GM19328 (cell line): Measurements from ENCODE around the gene FSIP1.

Experiments
- ATAC-seq: cut with Tn5 transposase; IDR thresholded peaks from one replicate; pipeline ENCODE4 v1.9.1; 2021; ENCODE audit warnings: mild to moderate bottlenecking, moderate library complexity; ENCODE audit not compliant: unreplicated experiment

FSIP1 gene

GRCh38 chr15:39767921-39768320 lies 14.7 kb downstream of the FSIP1 start:
- no peak for ATAC-seq

GRCh38 chr15:39761006-39761405 lies 21.6 kb downstream of the FSIP1 start:
- no peak for ATAC-seq

- no peak for ATAC-seq
These were observed 25.7 kb downstream of the FSIP1 start for GRCh38 chr15:39756806-39757522.

GRCh38 chr15:39752991-39753390 lies 29.6 kb downstream of the FSIP1 start:
- no peak for ATAC-seq

GRCh38 chr15:39752246-39752645 lies 30.4 kb downstream of the FSIP1 start:
- ATAC-seq: no peak

- no peak for ATAC-seq
These were observed 34.4 kb downstream of the FSIP1 start for GRCh38 chr15:39748276-39748675.

GRCh38 chr15:39747326-39747725 lies 35.3 kb downstream of the FSIP1 start:
- no peak for ATAC-seq

GRCh38 chr15:39746714-39747276 lies 35.8 kb downstream of the FSIP1 start:
- ATAC-seq: no peak

- no peak for ATAC-seq
These were observed 36.5 kb downstream of the FSIP1 start for GRCh38 chr15:39746176-39746575.

GRCh38 chr15:39745415-39745814 lies 37.2 kb downstream of the FSIP1 start:
- ATAC-seq: no peak

GRCh38 chr15:39744334-39745103 lies 38.1 kb downstream of the FSIP1 start:
- no peak for ATAC-seq

GRCh38 chr15:39743611-39744010 lies 39.0 kb downstream of the FSIP1 start:
- ATAC-seq: no peak

GRCh38 chr15:39741258-39741657 lies 41.4 kb downstream of the FSIP1 start:
- ATAC-seq: no peak

- no peak for ATAC-seq
These were observed 43.6 kb downstream of the FSIP1 start for GRCh38 chr15:39738998-39739397.

GRCh38 chr15:39737196-39737550 lies 45.5 kb downstream of the FSIP1 start:
- ATAC-seq: no peak

- ATAC-seq: no peak
These were observed 46.0 kb downstream of the FSIP1 start for GRCh38 chr15:39736412-39737195.

GRCh38 chr15:39735120-39735717 lies 47.4 kb downstream of the FSIP1 start:
- ATAC-seq: no peak

GRCh38 chr15:39731266-39731665 lies 51.4 kb downstream of the FSIP1 start:
- no peak for ATAC-seq

GRCh38 chr15:39730552-39730951 lies 52.1 kb downstream of the FSIP1 start:
- no peak for ATAC-seq

GRCh38 chr15:39729500-39729899 lies 53.1 kb downstream of the FSIP1 start:
- no peak for ATAC-seq

GRCh38 chr15:39728845-39729244 lies 53.8 kb downstream of the FSIP1 start:
- no peak for ATAC-seq
